Neuron (in vitro differentiated cells): Measurements from ENCODE around the gene SS18L1.

Source experiments
- H2AFZ ChIP-seq: one replicate; pipeline ENCODE4 v1.6.1; 2013; ENCODE audit warnings: low read depth, mild to moderate bottlenecking, inconsistent platforms, low read length, moderate library complexity
- H3K27me3 ChIP-seq: one replicate; pipeline ENCODE4 v1.6.1; 2013; ENCODE audit warnings: low read length; ENCODE audit not compliant: insufficient read depth
- H3K36me3 ChIP-seq: one replicate; pipeline ENCODE4 v1.6.1; 2013; ENCODE audit warnings: low read length; ENCODE audit not compliant: insufficient read depth
- H3K4me1 ChIP-seq: one replicate; pipeline ENCODE4 v1.6.1; 2013; ENCODE audit warnings: low read length; ENCODE audit not compliant: insufficient read depth
- H3K4me3 ChIP-seq: 2 replicates; pipeline ENCODE4 v1.5.1; 2013; ENCODE audit warnings: mild to moderate bottlenecking, low read length, moderate library complexity
- H3K9me3 ChIP-seq: one replicate; pipeline ENCODE4 v1.6.1; 2013; ENCODE audit warnings: low read length

SS18L1 gene

GRCh38 chr20:62143081-62143956 is at the start of gene SS18L1, which contains the start of gene PSMA7:
SS18L1 (plus strand) TSS chr20:62143769; CDS start chr20:62143821, 52 bp downstream.
PSMA7 (minus strand) TSS chr20:62143394; CDS start chr20:62143303, 91 bp downstream.
- H3K4me1 ChIP-seq: peaks cover 25% of the 10 kb centered on the region

GRCh38 chr20:62096421-62097380 is 46.9 kb upstream of the SS18L1 start:
- Histone ChIP-seq H3K9me3 (peaks cover 6% of the 10 kb centered on the region), H3K36me3 (no peaks in the 10 kb centered on the region), H3K4me1 (no peaks in the 10 kb centered on the region), H3K27me3 (no peaks in the 10 kb centered on the region), H2AFZ (no peak overlapping the region), H3K4me3 (no peak overlapping the region)

More at GRCh38 chr20:62143081-62143956, at the start of gene SS18L1, which contains the start of gene PSMA7:
- no peak within 1 kb of the TSS for H2AFZ ChIP-seq
- H3K27me3 ChIP-seq: no peaks in the 10 kb centered on the region
- H3K36me3 ChIP-seq: peaks cover 42% of the 10 kb centered on the region
- H3K9me3 ChIP-seq: peaks cover 9% of the 10 kb centered on the region
- H3K4me3 ChIP-seq: peak within 1 kb of the TSS; percentile 88

GRCh38 chr20:62097881-62098407 is 45.6 kb upstream of the SS18L1 start:
- Histone ChIP-seq H3K36me3 (no peaks in the 10 kb centered on the region), H2AFZ (no peak overlapping the region), H3K27me3 (no peaks in the 10 kb centered on the region), H3K9me3 (peaks cover 11% of the 10 kb centered on the region), H3K4me1 (no peaks in the 10 kb centered on the region), H3K4me3 (no peak overlapping the region)

GRCh38 chr20:62101078-62101477 is 42.5 kb upstream of the SS18L1 start:
- H2AFZ ChIP-seq: no peak overlapping the region
- peaks cover 21% of the 10 kb centered on the region for H3K9me3 ChIP-seq
- H3K4me3 ChIP-seq: no peak overlapping the region
- H3K27me3 ChIP-seq: no peaks in the 10 kb centered on the region
- no peaks in the 10 kb centered on the region for H3K36me3 ChIP-seq
- H3K4me1 ChIP-seq: no peaks in the 10 kb centered on the region

GRCh38 chr20:62103508-62104233 is 39.9 kb upstream of the SS18L1 start:
- Histone ChIP-seq H2AFZ (no peak overlapping the region), H3K36me3 (no peaks in the 10 kb centered on the region), H3K9me3 (peaks cover 28% of the 10 kb centered on the region), H3K4me3 (no peak overlapping the region), H3K27me3 (no peaks in the 10 kb centered on the region), H3K4me1 (no peaks in the 10 kb centered on the region)

GRCh38 chr20:62104234-62104789 is 39.3 kb upstream of the SS18L1 start:
- H3K4me3 ChIP-seq: no peak overlapping the region

GRCh38 chr20:62104791-62105345 is 38.7 kb upstream of the SS18L1 start:
- no peak overlapping the region for H2AFZ ChIP-seq
- peaks cover 28% of the 10 kb centered on the region for H3K9me3 ChIP-seq
- H3K27me3 ChIP-seq: no peaks in the 10 kb centered on the region
- no peaks in the 10 kb centered on the region for H3K36me3 ChIP-seq
- H3K4me3 ChIP-seq: no peak overlapping the region
- H3K4me1 ChIP-seq: no peaks in the 10 kb centered on the region

More at GRCh38 chr20:62104234-62104789, 39.3 kb upstream of the SS18L1 start:
- no peaks in the 10 kb centered on the region for H3K36me3 ChIP-seq
- H2AFZ ChIP-seq: no peak overlapping the region
- H3K9me3 ChIP-seq: peaks cover 31% of the 10 kb centered on the region
- no peaks in the 10 kb centered on the region for H3K27me3 ChIP-seq
- H3K4me1 ChIP-seq: no peaks in the 10 kb centered on the region

GRCh38 chr20:62105592-62105991 is 38.0 kb upstream of the SS18L1 start:
- H3K27me3 ChIP-seq: no peaks in the 10 kb centered on the region
- H3K36me3 ChIP-seq: no peaks in the 10 kb centered on the region
- H3K9me3 ChIP-seq: peaks cover 31% of the 10 kb centered on the region

GRCh38 chr20:62111148-62111547 is 32.4 kb upstream of the SS18L1 start:
- no peak overlapping the region for H2AFZ ChIP-seq
- peaks cover 26% of the 10 kb centered on the region for H3K9me3 ChIP-seq
- no peaks in the 10 kb centered on the region for H3K27me3 ChIP-seq
- no peaks in the 10 kb centered on the region for H3K36me3 ChIP-seq
- no peaks in the 10 kb centered on the region for H3K4me1 ChIP-seq
- H3K4me3 ChIP-seq: no peak overlapping the region

More at GRCh38 chr20:62105592-62105991, 38.0 kb upstream of the SS18L1 start:
- no peak overlapping the region for H3K4me3 ChIP-seq
- H3K4me1 ChIP-seq: no peaks in the 10 kb centered on the region
- H2AFZ ChIP-seq: no peak overlapping the region

- Histone ChIP-seq H3K9me3 (peaks cover 22% of the 10 kb centered on the region), H3K4me1 (peaks cover 8% of the 10 kb centered on the region), H3K4me3 (no peak overlapping the region), H3K27me3 (no peaks in the 10 kb centered on the region), H3K36me3 (no peaks in the 10 kb centered on the region), H2AFZ (no peak overlapping the region)
Observed at GRCh38 chr20:62112368-62112767, 31.2 kb upstream of the SS18L1 start.

- H2AFZ ChIP-seq: no peak overlapping the region
- H3K4me3 ChIP-seq: no peak overlapping the region
- H3K9me3 ChIP-seq: peaks cover 15% of the 10 kb centered on the region
- no peaks in the 10 kb centered on the region for H3K27me3 ChIP-seq
- H3K36me3 ChIP-seq: no peaks in the 10 kb centered on the region
- H3K4me1 ChIP-seq: peaks cover 21% of the 10 kb centered on the region
Observed at GRCh38 chr20:62114894-62115293, 28.7 kb upstream of the SS18L1 start.
